ENCODE results near the gene CARHSP1. TPM values are rescaled to one million over a fixed set of nuclear protein-coding genes. Genes with fewer than 3 reads are reported as not detected.

CARHSP1 gene
- total RNA-seq, 1 donor from 2014 or later: 23.9 TPM

- H3K4me3 ChIP-seq: no peak overlapping the region
- H3K4me1 ChIP-seq: no peaks in the 10 kb centered on the region
- no peak overlapping the region for H3K27ac ChIP-seq (replicated peaks)
- H3K27me3 ChIP-seq (ENCODE audit: low read depth): no peaks in the 10 kb centered on the region
- H3K9me3 ChIP-seq (replicated peaks): no peaks in the 10 kb centered on the region
- no peak for TF ChIP-seq CTCF (IDR thresholded peaks at IDR 0.05; ENCODE audit: borderline replicate concordance)
- no peak for DNase-seq
- H3K36me3 ChIP-seq: peaks cover 100% of the 10 kb centered on the region
- intact Hi-C loops (cut with micrococcal nuclease): no loop called here
Observed at GRCh38 chr16:8912793-8913192, 44.0 kb upstream of the CARHSP1 start.

GRCh38 chr16:8910811-8911210 lies 42.0 kb upstream of the CARHSP1 start:
- no peaks in the 10 kb centered on the region for H3K9me3 ChIP-seq (replicated peaks)
- H3K27me3 ChIP-seq (ENCODE audit: low read depth): no peaks in the 10 kb centered on the region
- H3K36me3 ChIP-seq: peaks cover 99% of the 10 kb centered on the region
- intact Hi-C loops (cut with micrococcal nuclease): no loop called here
- no peak for TF ChIP-seq CTCF (IDR thresholded peaks at IDR 0.05; ENCODE audit: borderline replicate concordance)
- no peaks in the 10 kb centered on the region for H3K4me1 ChIP-seq
- no peak overlapping the region for H3K4me3 ChIP-seq
- no peak overlapping the region for H3K27ac ChIP-seq (replicated peaks)
- DNase-seq: no peak

GRCh38 chr16:8908810-8909468 lies 40.1 kb upstream of the CARHSP1 start:
- Histone ChIP-seq H3K4me1 (no peaks in the 10 kb centered on the region), H3K27me3 (ENCODE audit: low read depth) (no peaks in the 10 kb centered on the region), H3K9me3 (replicated peaks) (no peaks in the 10 kb centered on the region), H3K4me3 (no peak overlapping the region), H3K36me3 (peaks cover 99% of the 10 kb centered on the region), H3K27ac (replicated peaks) (no peak overlapping the region)
- no peak for TF ChIP-seq CTCF (IDR thresholded peaks at IDR 0.05; ENCODE audit: borderline replicate concordance)
- no peak for DNase-seq
- intact Hi-C loops (cut with micrococcal nuclease): loop anchor here (10.0 kb wide), 1 partner anchor 56 kb away; the partner anchor contains the start of gene USP7

GRCh38 chr16:8907096-8907495 lies 38.3 kb upstream of the CARHSP1 start:
- Histone ChIP-seq H3K27me3 (ENCODE audit: low read depth) (no peaks in the 10 kb centered on the region), H3K9me3 (replicated peaks) (no peaks in the 10 kb centered on the region), H3K4me3 (no peak overlapping the region), H3K4me1 (no peaks in the 10 kb centered on the region), H3K27ac (replicated peaks) (no peak overlapping the region), H3K36me3 (peaks cover 99% of the 10 kb centered on the region)
- DNase-seq: no peak
- intact Hi-C loops (cut with micrococcal nuclease): loop anchor here (10.0 kb wide), 1 partner anchor 58 kb away; the partner anchor contains the start of gene USP7
- TF ChIP-seq CTCF (IDR thresholded peaks at IDR 0.05; ENCODE audit: borderline replicate concordance): no peak

GRCh38 chr16:8905795-8906591 lies 37.2 kb upstream of the CARHSP1 start:
- intact Hi-C loops (cut with micrococcal nuclease): loop anchor here (10.0 kb wide), 1 partner anchor 59 kb away; the partner anchor contains the start of gene USP7
- DNase-seq: no peak

More at GRCh38 chr16:8905795-8906591, 37.2 kb upstream of the CARHSP1 start:
- TF ChIP-seq CTCF (IDR thresholded peaks at IDR 0.05; ENCODE audit: borderline replicate concordance): no peak
- Histone ChIP-seq H3K27me3 (ENCODE audit: low read depth) (no peaks in the 10 kb centered on the region), H3K36me3 (peaks cover 99% of the 10 kb centered on the region), H3K9me3 (replicated peaks) (no peaks in the 10 kb centered on the region), H3K4me3 (no peak overlapping the region), H3K27ac (replicated peaks) (no peak overlapping the region), H3K4me1 (no peaks in the 10 kb centered on the region)
